CD4-positive, CD25-positive, alpha-beta regulatory T cell (primary cell): ENCODE data around the gene FBN2. TPM values are rescaled to one million over a fixed set of nuclear protein-coding genes. Genes with fewer than 3 reads are reported as not detected.
A peak's percentile ranks its signal among the peaks of the same experiment; 100 is the strongest.

Experiments used
- ATAC-seq, 2 donors: fragments of 150-1000 bp; cut with Tn5 transposase; one replicate each; pipeline ENCODE4 v1.10.0; 2021; ENCODE audit warnings: low read depth in 2 of 2, moderate number of reproducible peaks in 2 of 2, moderate library complexity in 1 of 2
- DNase-seq, 3 donors: peaks; one replicate each; pipeline versions ENCODE4 v3.0.0 to v3.0.0-alpha.2; 2012 to 2022; ENCODE audit warnings: mixed read lengths in 1 of 3
- H3K27ac ChIP-seq: one replicate; pipeline ENCODE4 v1.7.0; 2013; ENCODE audit warnings: mild to moderate bottlenecking, low read length; ENCODE audit not compliant: insufficient read depth, poor library complexity, severe bottlenecking
- H3K27me3 ChIP-seq: one replicate; pipeline ENCODE4 v1.7.0; 2013; ENCODE audit warnings: low read length; ENCODE audit not compliant: control insufficient read depth, insufficient read depth
- H3K36me3 ChIP-seq: one replicate; pipeline ENCODE4 v1.7.0; 2013; ENCODE audit warnings: mild to moderate bottlenecking, low read length, moderate library complexity; ENCODE audit not compliant: control insufficient read depth, insufficient read depth
- H3K4me1 ChIP-seq: 2 replicates; pipeline ENCODE4 v1.7.0; 2013; ENCODE audit warnings: mild to moderate bottlenecking, low read length; ENCODE audit not compliant: insufficient read depth, control insufficient read depth, poor library complexity, severe bottlenecking
- H3K4me3 ChIP-seq: one replicate; pipeline ENCODE4 v1.7.0; 2013; ENCODE audit warnings: low read depth, mild to moderate bottlenecking, low read length, moderate library complexity
- H3K9me3 ChIP-seq, 2 experiments: 1 replicate in 1 of 2; 2 replicates in 1 of 2; pipeline ENCODE4 v1.7.0; 2013; ENCODE audit warnings: low read length in 2 of 2, mild to moderate bottlenecking in 1 of 2, moderate library complexity in 1 of 2; ENCODE audit not compliant: control insufficient read depth in 2 of 2
- H3K27ac Mint-ChIP-seq, 3 donors: one replicate each; pipeline ENCODE4 v1.8.0; 2020 to 2022; ENCODE audit warnings: mild to moderate bottlenecking in 3 of 3, mixed read lengths in 3 of 3, moderate library complexity in 2 of 3
- H3K27me3 Mint-ChIP-seq: one replicate; pipeline ENCODE4 v1.8.0; 2022; ENCODE audit warnings: mild to moderate bottlenecking, mixed read lengths
- H3K36me3 Mint-ChIP-seq: one replicate; pipeline ENCODE4 v1.8.0; 2020; ENCODE audit warnings: mixed read lengths
- H3K4me1 Mint-ChIP-seq, 4 donors: one replicate each; pipeline ENCODE4 v1.8.0; 2020 to 2022; ENCODE audit warnings: mixed read lengths in 4 of 4, mild to moderate bottlenecking in 1 of 4
- H3K4me3 Mint-ChIP-seq, 4 donors: one replicate each; pipeline ENCODE4 v1.8.0; 2020 to 2022; ENCODE audit warnings: mild to moderate bottlenecking in 4 of 4, mixed read lengths in 4 of 4, moderate library complexity in 3 of 4
- H3K9me3 Mint-ChIP-seq, 7 donors: one replicate each; pipeline ENCODE4 v1.8.0; 2020 to 2022; ENCODE audit warnings: mixed read lengths in 7 of 7, mild to moderate bottlenecking in 3 of 7, moderate library complexity in 2 of 7
- polyA plus RNA-seq, 4 donors: library from polyadenylated mRNA; unstranded; fragments of 300-500 nt; fragmentation: Illumina TruSeq; gene quantifications; one replicate each; pipeline ENCODE4 v1.2.3, GENCODE V29; 2021
- total RNA-seq: library from RNA; stranded (reverse); gene quantifications from one replicate; pipeline ENCODE4 v1.2.3, GENCODE V29; 2022

FBN2 gene
- total and polyA plus RNA-seq, 5 donors from 2014 or later = not detected

- H3K4me1 Mint-ChIP-seq = no peaks in the 10 kb centered on the region
These were observed 28.1 kb upstream of the FBN2 start for GRCh38 chr5:128566178-128566577.

GRCh38 chr5:128559300-128560297 lies 21.6 kb upstream of the FBN2 start:
- H3K36me3 Mint-ChIP-seq = no peaks in the 10 kb centered on the region
- peaks cover 0 to 8% (median 4%) of the 10 kb centered on the region in 7 donors for H3K9me3 Mint-ChIP-seq
- H3K4me3 ChIP-seq = no peak overlapping the region
- H3K27me3 Mint-ChIP-seq = no peaks in the 10 kb centered on the region
- H3K9me3 ChIP-seq = no peaks in the 10 kb centered on the region
- no peak overlapping the region for H3K4me3 Mint-ChIP-seq
- no peak overlapping the region for H3K27ac ChIP-seq
- H3K27ac Mint-ChIP-seq = no peak overlapping the region
- H3K36me3 ChIP-seq = no peaks in the 10 kb centered on the region
- H3K4me1 ChIP-seq = no peaks in the 10 kb centered on the region
- no peak for ATAC-seq
- H3K27me3 ChIP-seq = no peaks in the 10 kb centered on the region
- no peak for DNase-seq
- H3K4me1 Mint-ChIP-seq = no peaks in the 10 kb centered on the region

More at GRCh38 chr5:128566178-128566577, 28.1 kb upstream of the FBN2 start:
- Histone ChIP-seq H3K27me3 (no peaks in the 10 kb centered on the region), H3K27ac (no peak overlapping the region), H3K4me3 (no peak overlapping the region), H3K9me3 (no peaks in the 10 kb centered on the region), H3K36me3 (no peaks in the 10 kb centered on the region), H3K4me1 (no peaks in the 10 kb centered on the region)
- ATAC-seq (no peak), DNase-seq (no peak)
- Mint-ChIP-seq H3K27me3 (no peaks in the 10 kb centered on the region), H3K9me3 (peaks cover 0 to 14% (median 3%) of the 10 kb centered on the region in 7 donors), H3K4me3 (no peak overlapping the region), H3K27ac (peak overlapping the region in 1 of 3 donors; percentile 27), H3K36me3 (no peaks in the 10 kb centered on the region)

GRCh38 chr5:128553747-128554146 lies 15.7 kb upstream of the FBN2 start:
- DNase-seq (no peak), ATAC-seq (no peak)
- Mint-ChIP-seq H3K27ac (no peak overlapping the region), H3K36me3 (no peaks in the 10 kb centered on the region), H3K4me3 (no peak overlapping the region), H3K27me3 (no peaks in the 10 kb centered on the region), H3K9me3 (peaks cover 3 to 25% (median 8%) of the 10 kb centered on the region in 7 donors), H3K4me1 (no peaks in the 10 kb centered on the region)
- Histone ChIP-seq H3K4me3 (no peak overlapping the region), H3K27ac (no peak overlapping the region), H3K27me3 (no peaks in the 10 kb centered on the region), H3K4me1 (no peaks in the 10 kb centered on the region), H3K9me3 (peaks cover 2 to 5% of the 10 kb centered on the region in 2 experiments), H3K36me3 (no peaks in the 10 kb centered on the region)

GRCh38 chr5:128551476-128551875 lies 13.4 kb upstream of the FBN2 start:
- no peaks in the 10 kb centered on the region for H3K36me3 ChIP-seq
- H3K9me3 ChIP-seq = peaks cover 2 to 5% of the 10 kb centered on the region in 2 experiments
- no peak for ATAC-seq
- no peak for DNase-seq
- no peaks in the 10 kb centered on the region for H3K27me3 Mint-ChIP-seq
- no peak overlapping the region for H3K4me3 Mint-ChIP-seq
- no peaks in the 10 kb centered on the region for H3K4me1 ChIP-seq
- H3K9me3 Mint-ChIP-seq = peaks cover 1 to 22% (median 8%) of the 10 kb centered on the region in 7 donors
- no peak overlapping the region for H3K4me3 ChIP-seq
- H3K27ac ChIP-seq = no peak overlapping the region
- no peaks in the 10 kb centered on the region for H3K4me1 Mint-ChIP-seq
- no peak overlapping the region for H3K27ac Mint-ChIP-seq
- H3K36me3 Mint-ChIP-seq = no peaks in the 10 kb centered on the region
- H3K27me3 ChIP-seq = no peaks in the 10 kb centered on the region

GRCh38 chr5:128549496-128549895 lies 11.5 kb upstream of the FBN2 start:
- H3K4me3 Mint-ChIP-seq = no peak overlapping the region
- Histone ChIP-seq H3K4me1 (no peaks in the 10 kb centered on the region), H3K4me3 (no peak overlapping the region), H3K27me3 (no peaks in the 10 kb centered on the region), H3K9me3 (peaks cover 2 to 5% of the 10 kb centered on the region in 2 experiments), H3K36me3 (no peaks in the 10 kb centered on the region), H3K27ac (no peak overlapping the region)
- H3K27ac Mint-ChIP-seq = no peak overlapping the region
- no peak for ATAC-seq
- no peaks in the 10 kb centered on the region for H3K27me3 Mint-ChIP-seq
- peaks cover 0 to 25% (median 8%) of the 10 kb centered on the region in 7 donors for H3K9me3 Mint-ChIP-seq
- DNase-seq = no peak
- no peaks in the 10 kb centered on the region for H3K36me3 Mint-ChIP-seq
- no peaks in the 10 kb centered on the region for H3K4me1 Mint-ChIP-seq

GRCh38 chr5:128546658-128547281 lies 8.7 kb upstream of the FBN2 start:
- ATAC-seq (no peak), DNase-seq (no peak)
- no peak overlapping the region for H3K4me3 Mint-ChIP-seq
- H3K27me3 Mint-ChIP-seq = no peaks in the 10 kb centered on the region
- H3K9me3 Mint-ChIP-seq = peaks cover 1 to 14% (median 5%) of the 10 kb centered on the region in 7 donors
- H3K4me1 Mint-ChIP-seq = no peaks in the 10 kb centered on the region
- Histone ChIP-seq H3K27ac (no peak overlapping the region), H3K27me3 (no peaks in the 10 kb centered on the region), H3K4me1 (no peaks in the 10 kb centered on the region), H3K9me3 (peaks cover 0 to under 1% of the 10 kb centered on the region in 2 experiments), H3K36me3 (no peaks in the 10 kb centered on the region), H3K4me3 (no peak overlapping the region)
- no peaks in the 10 kb centered on the region for H3K36me3 Mint-ChIP-seq
- H3K27ac Mint-ChIP-seq = no peak overlapping the region

GRCh38 chr5:128541385-128541784 lies 3.3 kb upstream of the FBN2 start:
- Mint-ChIP-seq H3K4me1 (peaks cover 0 to under 1% (median under 1%) of the 10 kb centered on the region in 4 donors), H3K9me3 (peaks cover 0 to 13% (median 4%) of the 10 kb centered on the region in 7 donors), H3K4me3 (no peak overlapping the region), H3K27me3 (peaks cover 4% of the 10 kb centered on the region), H3K27ac (no peak overlapping the region), H3K36me3 (no peaks in the 10 kb centered on the region)
- H3K27me3 ChIP-seq = peaks cover 4% of the 10 kb centered on the region
- H3K36me3 ChIP-seq = no peaks in the 10 kb centered on the region
- H3K4me1 ChIP-seq = no peaks in the 10 kb centered on the region
- ATAC-seq = no peak
- no peak overlapping the region for H3K27ac ChIP-seq
- peaks cover 0 to 4% of the 10 kb centered on the region in 2 experiments for H3K9me3 ChIP-seq
- H3K4me3 ChIP-seq = no peak overlapping the region
- DNase-seq = no peak
